Cardiac septum (tissue), 1 donor: Measurements from ENCODE around the gene ADAMTS17. TPM values are rescaled to one million over a fixed set of nuclear protein-coding genes. Genes with fewer than 3 reads are reported as not detected.

ENCODE experiments used
- DNase-seq: peaks from one replicate; pipeline ENCODE4 v3.0.0-alpha.2; 2020; ENCODE audit warnings: low spot score
- intact Hi-C: fragments of 100-400 bp; cut with DNase I; formaldehyde crosslinking; loops from one replicate; pipeline ENCODE4 v1.14.0; 2022
- total RNA-seq: library from RNA; stranded (reverse); fragmentation: NEBNext Ultra II Directional; extraction: Animal tissue kit (Norgen Biotek cat#: 25700); gene quantifications from one replicate; pipeline ENCODE4 v1.2.1, GENCODE V29; 2021
- donor health status: DM: no; HTN: no; CAD: no.

Gene ADAMTS17
- total RNA-seq, 1 donor from 2014 or later, result 0.67 TPM

DNA sequence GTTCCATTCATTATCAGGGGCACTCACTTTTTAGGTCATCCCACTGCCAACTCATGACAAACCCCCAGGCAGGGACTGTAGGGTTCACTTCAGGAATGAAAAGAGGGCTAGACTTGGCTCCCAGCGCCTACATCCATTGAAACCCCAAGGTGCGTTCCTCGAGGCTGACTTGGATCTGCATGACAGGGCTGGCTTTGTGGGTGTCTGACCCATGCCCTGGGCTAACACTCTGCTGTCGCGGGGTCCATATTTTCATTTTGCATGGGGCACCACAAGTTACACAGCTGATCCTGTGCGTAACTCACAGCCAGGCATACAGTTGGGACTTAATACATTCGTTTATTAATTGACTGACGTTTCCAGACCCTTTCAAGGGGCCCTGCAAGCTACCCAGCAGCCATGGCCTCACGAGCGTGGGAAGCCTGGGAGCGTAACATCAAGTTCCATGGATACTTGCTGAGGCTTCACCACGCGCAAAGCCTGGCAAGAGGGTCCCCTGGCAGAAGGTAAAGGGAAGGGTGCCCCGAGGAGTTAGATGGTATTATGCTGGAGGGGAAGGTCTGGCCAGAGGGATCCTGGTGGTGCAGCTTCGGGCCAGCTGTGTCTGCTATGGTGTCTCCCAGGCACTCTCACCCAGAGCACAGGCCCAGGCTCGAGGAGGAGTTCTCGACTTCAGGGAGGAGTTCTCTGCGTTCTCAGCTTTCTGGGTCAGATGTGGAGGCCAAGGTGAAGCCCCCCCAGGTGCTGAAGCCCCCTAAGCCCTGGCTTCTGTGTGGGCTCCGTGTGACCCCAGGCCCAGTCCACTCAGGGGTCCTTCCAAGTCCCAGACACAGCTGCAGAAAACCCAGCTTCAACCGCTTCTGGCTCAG is 85.4 kb downstream of the ADAMTS17 start:
- DNase-seq, result peak; percentile 58
- intact Hi-C loops, result no loop called here

DNA sequence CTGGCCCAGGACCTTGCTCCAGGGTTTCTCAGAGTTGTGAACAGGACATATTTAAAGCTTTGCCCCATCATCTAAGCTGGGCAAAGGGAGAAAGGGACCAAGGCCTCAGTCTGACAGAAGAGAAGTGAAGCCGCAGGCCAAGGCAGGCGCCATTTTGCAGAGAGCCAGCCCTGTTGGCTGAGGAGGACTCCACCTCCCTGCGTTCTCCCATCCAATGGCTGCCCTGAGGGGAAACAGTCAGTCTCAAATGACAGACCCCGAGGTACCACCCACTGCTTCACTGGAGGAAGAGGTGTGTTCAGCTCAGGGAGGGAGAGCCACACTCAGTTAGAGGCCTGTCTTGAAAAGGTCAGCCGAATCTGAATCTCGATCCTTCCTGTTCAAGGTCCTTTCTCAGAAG is 86.1 kb downstream of the ADAMTS17 start:
- no peak for DNase-seq
- intact Hi-C loops, result no loop called here

- intact Hi-C loops, result no loop called here
- no peak for DNase-seq
These were observed 87.1 kb downstream of the ADAMTS17 start for GRCh38 chr15:100254691-100255090.

GRCh38 chr15:100254285-100254684 is 87.5 kb downstream of the ADAMTS17 start:
- DNase-seq, result no peak
- intact Hi-C loops, result no loop called here

- DNase-seq, result peak; percentile 27
- intact Hi-C loops, result no loop called here
These were observed 88.1 kb downstream of the ADAMTS17 start for GRCh38 chr15:100253640-100254039.

DNA sequence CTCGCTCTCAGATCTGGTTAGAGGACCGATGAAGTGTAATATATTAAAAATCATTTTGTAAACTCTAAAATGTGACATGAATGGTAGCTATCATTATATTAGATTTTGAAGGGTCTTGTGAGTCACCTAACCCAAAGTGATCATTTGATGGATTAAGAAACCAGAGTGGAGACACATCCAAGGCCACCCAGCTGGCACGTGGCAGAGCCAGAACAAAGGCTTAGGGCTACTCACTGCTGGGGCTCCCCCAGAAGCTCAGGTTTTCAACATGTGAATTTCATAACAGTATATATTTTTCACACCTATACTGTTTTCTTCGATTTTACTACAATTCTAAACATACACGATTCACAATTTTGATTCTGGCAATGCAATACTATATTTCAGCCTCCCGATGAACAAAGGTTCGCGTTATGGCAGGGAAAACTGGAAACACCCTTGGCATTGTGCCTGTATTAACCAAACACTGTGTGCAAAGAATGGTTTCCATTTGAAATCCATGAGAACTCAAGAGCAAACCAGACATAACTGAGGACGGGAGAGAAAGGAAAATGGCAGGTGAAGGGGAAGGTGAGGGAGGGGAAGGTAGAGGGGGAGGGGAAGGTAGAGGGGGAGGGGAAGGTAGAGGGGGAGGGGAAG is 88.9 kb downstream of the ADAMTS17 start:
- intact Hi-C loops, result no loop called here
- no peak for DNase-seq

DNA sequence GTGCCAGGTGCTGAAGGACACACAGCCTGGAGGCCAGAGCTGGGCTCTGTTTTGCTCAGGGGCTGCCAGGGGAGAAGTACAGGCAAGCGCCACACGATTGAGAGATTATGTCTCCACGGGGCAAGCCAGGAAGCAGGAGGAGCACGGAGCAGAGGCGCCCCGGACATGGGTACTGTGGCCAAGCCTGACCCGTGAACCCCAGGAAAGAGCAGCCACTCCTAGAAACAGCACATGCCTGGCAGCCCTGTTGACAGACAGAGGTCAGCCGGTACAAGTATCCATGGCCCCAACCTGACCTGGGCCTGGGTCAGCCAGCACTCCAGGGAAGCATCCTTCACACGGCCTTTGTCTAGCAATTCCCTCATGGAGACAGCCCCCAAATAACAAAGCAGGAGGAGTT is 89.4 kb downstream of the ADAMTS17 start:
- DNase-seq, result peak; percentile 72
- intact Hi-C loops, result no loop called here

GRCh38 chr15:100250176-100250800 is 91.5 kb downstream of the ADAMTS17 start:
- intact Hi-C loops, result no loop called here
- peak; percentile 64 for DNase-seq

GRCh38 chr15:100249096-100249815 is 92.5 kb downstream of the ADAMTS17 start:
- intact Hi-C loops, result no loop called here
- peak; percentile 57 for DNase-seq

DNA sequence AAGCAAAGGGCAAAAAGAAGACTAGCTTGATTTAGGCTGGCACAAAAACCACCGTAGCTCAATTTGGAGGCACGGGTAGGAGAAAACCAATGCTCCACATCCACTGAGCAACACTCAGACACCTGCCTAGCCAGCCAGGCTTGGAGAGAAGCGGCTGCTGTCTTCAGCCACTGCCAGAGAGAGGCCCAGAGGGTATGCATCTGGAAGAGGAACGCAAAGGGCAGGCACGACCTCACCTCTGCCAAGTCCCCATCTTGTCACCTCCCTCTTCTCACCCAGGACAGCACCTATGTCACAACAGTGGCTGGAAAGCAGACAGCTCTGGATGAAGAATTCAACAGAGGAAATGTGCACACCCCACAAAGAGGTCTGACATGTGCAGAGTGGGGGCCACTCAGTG is 93.5 kb downstream of the ADAMTS17 start:
- intact Hi-C loops, result no loop called here
- peak; percentile 22 for DNase-seq

- DNase-seq, result peak; percentile 50
- intact Hi-C loops, result no loop called here
These were observed 94.2 kb downstream of the ADAMTS17 start for GRCh38 chr15:100247228-100248225.

GRCh38 chr15:100245855-100246254 is 95.9 kb downstream of the ADAMTS17 start:
- intact Hi-C loops, result no loop called here
- peak; percentile 20 for DNase-seq

- intact Hi-C loops, result no loop called here
- DNase-seq, result peak; percentile 47
These were observed 96.3 kb downstream of the ADAMTS17 start for GRCh38 chr15:100245487-100245820.

DNA sequence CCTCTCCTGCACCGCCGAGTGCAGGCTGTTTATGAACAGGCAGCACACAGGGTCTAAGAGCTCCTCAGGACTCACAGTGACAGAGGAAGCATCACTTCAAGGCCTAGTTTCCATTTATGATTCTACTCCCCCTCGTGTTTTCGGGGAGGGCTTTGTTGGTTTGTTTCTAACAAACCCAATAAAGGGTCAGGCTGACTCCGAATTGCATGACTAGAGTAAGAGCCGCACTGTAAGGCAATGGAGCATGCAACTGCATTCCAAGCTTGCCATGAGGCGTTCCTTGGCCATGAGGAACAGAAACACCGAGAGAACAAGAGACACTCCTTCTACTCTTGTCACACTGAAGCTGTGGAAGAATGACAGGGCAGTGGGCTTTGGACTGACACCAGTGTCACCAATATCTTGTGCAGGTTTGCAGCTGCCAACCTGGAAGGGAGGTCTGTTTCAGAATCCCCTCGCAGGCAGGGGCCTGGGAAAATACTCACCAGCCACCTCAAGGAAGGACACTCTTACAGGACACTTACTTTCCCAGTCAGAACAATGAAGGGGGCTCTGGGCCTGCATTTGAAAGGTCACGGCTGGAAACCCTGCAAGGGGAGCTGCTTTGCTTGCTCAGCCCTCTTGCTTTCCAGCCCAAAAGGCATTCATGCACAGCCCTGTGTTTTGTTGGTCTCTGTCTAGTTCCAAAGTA is 96.8 kb downstream of the ADAMTS17 start:
- DNase-seq, result peak; percentile 67
- intact Hi-C loops, result no loop called here

DNA sequence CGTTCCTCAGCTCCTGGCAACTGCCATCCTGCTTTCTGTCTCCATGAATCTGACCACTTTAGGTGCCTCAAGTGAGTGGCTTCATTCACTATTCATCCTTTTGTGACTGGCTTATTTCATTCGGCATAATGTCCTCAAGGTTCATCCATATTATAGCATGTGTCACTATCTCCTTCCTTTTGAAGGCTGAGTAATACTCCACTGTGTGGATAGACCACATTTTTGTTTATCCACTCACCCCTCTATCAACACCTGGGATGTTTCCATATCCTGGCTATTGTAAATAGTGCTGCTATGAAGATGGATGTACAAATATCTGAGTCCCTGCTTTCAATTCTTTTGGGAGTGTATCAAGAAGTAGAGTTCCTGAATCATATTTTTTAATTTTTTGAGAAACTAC is 98.8 kb downstream of the ADAMTS17 start:
- intact Hi-C loops, result no loop called here
- no peak for DNase-seq

DNA sequence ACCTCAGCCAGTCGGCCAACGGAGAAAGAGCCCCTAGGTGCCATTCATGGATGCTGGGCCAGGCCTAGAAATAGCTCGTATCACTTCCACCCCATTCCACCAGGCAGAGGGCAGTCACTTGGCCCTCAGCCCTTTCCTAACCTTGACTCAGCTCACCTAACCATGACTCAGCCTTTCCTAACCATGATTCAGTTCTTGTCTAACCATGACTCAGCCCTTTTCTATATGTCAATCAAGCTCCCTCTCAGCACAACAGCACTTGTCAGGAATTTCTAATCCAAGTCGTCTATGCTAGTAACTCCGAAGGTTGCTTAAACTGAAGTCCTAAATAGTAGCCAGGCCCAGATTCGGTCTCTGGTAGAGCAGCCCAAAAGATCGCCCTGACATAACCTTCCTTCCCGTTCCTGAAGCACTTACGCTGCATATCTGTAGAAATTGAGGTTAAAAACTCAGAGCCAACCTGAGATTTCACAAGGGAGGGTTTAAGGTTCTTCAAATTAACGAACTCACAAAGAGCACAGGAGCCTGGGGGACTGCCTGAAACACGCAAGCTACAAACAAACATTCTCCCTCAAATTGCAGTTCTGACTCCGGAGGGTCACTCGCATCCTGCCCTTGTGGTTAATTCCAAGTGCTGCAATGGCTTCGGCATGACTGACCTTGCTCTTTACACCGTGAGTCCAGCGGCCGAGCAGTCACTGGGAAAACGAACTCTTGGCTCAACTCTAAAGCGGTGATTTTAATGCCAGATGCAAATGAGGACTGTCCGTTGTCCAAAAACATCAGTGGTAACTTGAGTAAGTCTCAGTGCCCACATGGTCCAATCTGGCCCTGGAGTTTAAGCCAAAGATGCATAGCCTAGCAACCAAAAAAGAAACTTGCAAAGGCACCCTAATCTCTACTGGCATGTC is 99.9 kb downstream of the ADAMTS17 start:
- DNase-seq, result no peak
- intact Hi-C loops, result no loop called here

GRCh38 chr15:100236981-100237720 is 104.6 kb downstream of the ADAMTS17 start:
- no peak for DNase-seq
- intact Hi-C loops, result no loop called here
